ENCODE measurements around the gene ZNF750.
A peak's percentile ranks its signal among the peaks of the same experiment; 100 is the strongest.

Gene ZNF750

GRCh38 chr17:82828875-82829487 is 10.8 kb downstream of the ZNF750 start (continued):
- TF ChIP-seq ZNF513 (tag by site-specific recombination; IDR thresholded peaks at IDR 0.05) (no peak), GFI1B (tag by site-specific recombination; IDR thresholded peaks at IDR 0.05) (no peak), ZNF843 (tag by site-specific recombination; IDR thresholded peaks at IDR 0.05) (no peak), ZNF660 (tag by site-specific recombination; IDR thresholded peaks at IDR 0.05) (no peak), MEIS1 (CRISPR knock-in tag; IDR thresholded peaks at IDR 0.05; ENCODE audit: borderline replicate concordance) (no peak)
- TF ChIP-seq, protein P1, sequence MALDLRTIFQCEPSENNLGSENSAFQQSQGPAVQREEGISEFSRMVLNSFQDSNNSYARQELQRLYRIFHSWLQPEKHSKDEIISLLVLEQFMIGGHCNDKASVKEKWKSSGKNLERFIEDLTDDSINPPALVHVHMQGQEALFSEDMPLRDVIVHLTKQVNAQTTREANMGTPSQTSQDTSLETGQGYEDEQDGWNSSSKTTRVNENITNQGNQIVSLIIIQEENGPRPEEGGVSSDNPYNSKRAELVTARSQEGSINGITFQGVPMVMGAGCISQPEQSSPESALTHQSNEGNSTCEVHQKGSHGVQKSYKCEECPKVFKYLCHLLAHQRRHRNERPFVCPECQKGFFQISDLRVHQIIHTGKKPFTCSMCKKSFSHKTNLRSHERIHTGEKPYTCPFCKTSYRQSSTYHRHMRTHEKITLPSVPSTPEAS (tag by site-specific recombination; IDR thresholded peaks at IDR 0.05): peak; percentile 41

DNA sequence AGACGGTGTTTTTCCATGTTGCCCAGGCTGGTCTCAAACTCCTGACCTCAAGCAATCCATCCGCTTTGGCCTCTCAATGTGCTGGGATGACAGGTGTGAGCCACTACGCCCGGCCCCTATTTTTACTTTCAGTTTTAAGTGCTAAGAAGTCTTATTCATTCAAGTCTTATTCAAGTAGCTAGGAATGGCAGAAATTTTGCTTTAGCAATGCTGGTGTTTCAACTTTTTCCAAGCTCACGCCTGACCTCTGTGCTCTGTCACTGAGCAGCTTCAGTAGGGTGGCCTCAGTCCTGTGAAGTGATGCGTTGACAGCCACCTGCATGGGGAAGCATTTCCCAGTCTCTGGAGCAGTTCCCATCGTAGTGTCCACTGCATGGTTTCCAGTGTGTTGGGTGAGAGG is 12.9 kb downstream of the ZNF750 start:
- H3K27ac ChIP-seq (ENCODE audit: extremely low read depth, low read depth, low read length): no peak overlapping the region
- CTCF ChIA-PET: no interaction called here
- TF ChIP-seq ZNF785 (tag by site-specific recombination; IDR thresholded peaks at IDR 0.05) (no peak), ZNF76 (tag by site-specific recombination; IDR thresholded peaks at IDR 0.05; ENCODE audit: borderline replicate concordance, low read depth) (no peak), RBAK (tag by site-specific recombination; IDR thresholded peaks at IDR 0.05) (no peak), ZNF274 (IDR thresholded peaks at IDR 0.05; ENCODE audit: low read length) (no peak), ZNF274 (tag by site-specific recombination; IDR thresholded peaks at IDR 0.05; ENCODE audit: borderline replicate concordance) (no peak), ZNF140 (tag by site-specific recombination; IDR thresholded peaks at IDR 0.05) (no peak), ZNF529 (tag by site-specific recombination; IDR thresholded peaks at IDR 0.05; ENCODE audit: insufficient replicate concordance) (no peak), GLIS1 (tag by site-specific recombination; IDR thresholded peaks at IDR 0.05) (no peak)
- TF ChIP-seq, protein P2, sequence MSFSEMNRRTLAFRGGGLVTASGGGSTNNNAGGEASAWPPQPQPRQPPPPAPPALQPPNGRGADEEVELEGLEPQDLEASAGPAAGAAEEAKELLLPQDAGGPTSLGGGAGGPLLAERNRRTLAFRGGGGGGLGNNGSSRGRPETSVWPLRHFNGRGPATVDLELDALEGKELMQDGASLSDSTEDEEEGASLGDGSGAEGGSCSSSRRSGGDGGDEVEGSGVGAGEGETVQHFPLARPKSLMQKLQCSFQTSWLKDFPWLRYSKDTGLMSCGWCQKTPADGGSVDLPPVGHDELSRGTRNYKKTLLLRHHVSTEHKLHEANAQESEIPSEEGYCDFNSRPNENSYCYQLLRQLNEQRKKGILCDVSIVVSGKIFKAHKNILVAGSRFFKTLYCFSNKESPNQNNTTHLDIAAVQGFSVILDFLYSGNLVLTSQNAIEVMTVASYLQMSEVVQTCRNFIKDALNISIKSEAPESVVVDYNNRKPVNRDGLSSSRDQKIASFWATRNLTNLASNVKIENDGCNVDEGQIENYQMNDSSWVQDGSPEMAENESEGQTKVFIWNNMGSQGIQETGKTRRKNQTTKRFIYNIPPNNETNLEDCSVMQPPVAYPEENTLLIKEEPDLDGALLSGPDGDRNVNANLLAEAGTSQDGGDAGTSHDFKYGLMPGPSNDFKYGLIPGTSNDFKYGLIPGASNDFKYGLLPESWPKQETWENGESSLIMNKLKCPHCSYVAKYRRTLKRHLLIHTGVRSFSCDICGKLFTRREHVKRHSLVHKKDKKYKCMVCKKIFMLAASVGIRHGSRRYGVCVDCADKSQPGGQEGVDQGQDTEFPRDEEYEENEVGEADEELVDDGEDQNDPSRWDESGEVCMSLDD (tag by site-specific recombination; IDR thresholded peaks at IDR 0.05): no peak
- TF ChIP-seq, protein P3, sequence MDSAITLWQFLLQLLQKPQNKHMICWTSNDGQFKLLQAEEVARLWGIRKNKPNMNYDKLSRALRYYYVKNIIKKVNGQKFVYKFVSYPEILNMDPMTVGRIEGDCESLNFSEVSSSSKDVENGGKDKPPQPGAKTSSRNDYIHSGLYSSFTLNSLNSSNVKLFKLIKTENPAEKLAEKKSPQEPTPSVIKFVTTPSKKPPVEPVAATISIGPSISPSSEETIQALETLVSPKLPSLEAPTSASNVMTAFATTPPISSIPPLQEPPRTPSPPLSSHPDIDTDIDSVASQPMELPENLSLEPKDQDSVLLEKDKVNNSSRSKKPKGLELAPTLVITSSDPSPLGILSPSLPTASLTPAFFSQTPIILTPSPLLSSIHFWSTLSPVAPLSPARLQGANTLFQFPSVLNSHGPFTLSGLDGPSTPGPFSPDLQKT (IDR thresholded peaks at IDR 0.05; ENCODE audit: borderline replicate concordance, low read depth, low read length): no peak
- TF ChIP-seq, protein P4, sequence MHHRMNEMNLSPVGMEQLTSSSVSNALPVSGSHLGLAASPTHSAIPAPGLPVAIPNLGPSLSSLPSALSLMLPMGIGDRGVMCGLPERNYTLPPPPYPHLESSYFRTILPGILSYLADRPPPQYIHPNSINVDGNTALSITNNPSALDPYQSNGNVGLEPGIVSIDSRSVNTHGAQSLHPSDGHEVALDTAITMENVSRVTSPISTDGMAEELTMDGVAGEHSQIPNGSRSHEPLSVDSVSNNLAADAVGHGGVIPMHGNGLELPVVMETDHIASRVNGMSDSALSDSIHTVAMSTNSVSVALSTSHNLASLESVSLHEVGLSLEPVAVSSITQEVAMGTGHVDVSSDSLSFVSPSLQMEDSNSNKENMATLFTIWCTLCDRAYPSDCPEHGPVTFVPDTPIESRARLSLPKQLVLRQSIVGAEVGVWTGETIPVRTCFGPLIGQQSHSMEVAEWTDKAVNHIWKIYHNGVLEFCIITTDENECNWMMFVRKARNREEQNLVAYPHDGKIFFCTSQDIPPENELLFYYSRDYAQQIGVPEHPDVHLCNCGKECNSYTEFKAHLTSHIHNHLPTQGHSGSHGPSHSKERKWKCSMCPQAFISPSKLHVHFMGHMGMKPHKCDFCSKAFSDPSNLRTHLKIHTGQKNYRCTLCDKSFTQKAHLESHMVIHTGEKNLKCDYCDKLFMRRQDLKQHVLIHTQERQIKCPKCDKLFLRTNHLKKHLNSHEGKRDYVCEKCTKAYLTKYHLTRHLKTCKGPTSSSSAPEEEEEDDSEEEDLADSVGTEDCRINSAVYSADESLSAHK (tag by site-specific recombination; IDR thresholded peaks at IDR 0.05): no peak
- POLR2A ChIA-PET: no interaction called here
- H3K36me3 ChIP-seq (ENCODE audit: control insufficient read depth in 2 of 2, insufficient read depth in 1 of 2, low read length in 2 of 2): peaks cover 6 to 28% of the 10 kb centered on the region in 2 experiments; a peak in 2 of 3 replicates
- no peak overlapping the region for H3K4me3 ChIP-seq (ENCODE audit: low read depth, low read length)
- no peaks in the 10 kb centered on the region for H3K9me3 ChIP-seq (ENCODE audit: control insufficient read depth, insufficient read depth, low read depth, low read length)
- H3K4me1 ChIP-seq (ENCODE audit: control insufficient read depth, insufficient read depth, low read length): no peaks in the 10 kb centered on the region

All from HEK293 (cell line).